Left renal pelvis (tissue), 4 donors: ENCODE results near the gene HAND1. TPM values are rescaled to one million over a fixed set of nuclear protein-coding genes. Genes with fewer than 3 reads are reported as not detected.

Experiments used
- polyA plus RNA-seq, 4 donors: library from polyadenylated mRNA; unstranded; fragments of 120-200 nt; gene quantifications; one replicate each; pipeline ENCODE4 v1.2.1, GENCODE V29; 2013; ENCODE audit not compliant: insufficient read length in 4 of 4

Gene HAND1
- polyA plus RNA-seq, 4 donors, result 0.08 to 0.13 TPM; not detected in 2

Other genes starting within 250 kb of the HAND1 start
- 10 to 100 TPM; 46.0 to 57.4 (median 53.2) TPM for gene SAP30L, start 32.2 kb downstream of the HAND1 start, polyA plus RNA-seq